ENCODE measurements around the gene SLC2A6.

The SLC2A6 gene

DNA sequence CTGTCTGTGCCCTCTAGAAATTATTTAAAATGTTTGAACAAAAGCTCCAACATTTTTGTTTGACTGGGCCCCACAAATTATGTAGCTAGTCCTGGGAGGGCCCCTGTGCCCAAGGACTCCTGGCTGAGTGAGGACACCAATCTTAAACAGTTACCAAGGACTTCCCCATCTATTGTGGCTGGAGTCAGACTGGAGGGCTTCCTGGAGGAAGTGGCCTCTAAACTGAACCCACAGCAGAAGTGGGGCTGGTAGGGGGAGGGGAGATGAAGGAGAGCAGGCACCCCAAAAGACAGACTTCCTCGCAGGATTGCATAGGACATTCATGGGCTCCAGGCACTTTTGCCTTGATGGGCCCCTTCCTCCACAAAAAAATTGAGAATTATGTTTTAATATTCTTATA, 48.7 kb downstream of the SLC2A6 start:
- no peak for DNase-seq

GRCh38 chr9:133429641-133430161, 49.2 kb downstream of the SLC2A6 start:
- no peak for DNase-seq

DNA sequence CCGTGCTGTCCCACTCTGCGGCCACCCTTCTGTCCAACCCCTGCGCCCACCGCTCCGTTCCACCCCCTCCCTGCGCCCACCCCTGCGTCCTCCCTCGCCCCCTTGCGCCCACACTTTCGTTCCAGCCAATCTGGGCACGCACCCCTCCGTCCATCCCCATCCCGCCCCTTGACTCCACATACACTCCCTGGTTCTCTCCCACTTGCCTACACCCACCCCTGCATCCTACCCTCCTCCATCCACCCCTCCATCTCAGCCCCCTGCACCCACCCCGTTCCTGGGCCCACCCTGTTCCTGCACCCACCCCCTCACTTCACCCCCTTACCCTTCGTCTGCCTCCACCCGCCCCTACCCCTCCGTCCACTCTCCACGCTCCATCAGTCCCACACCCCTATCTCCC, 49.7 kb downstream of the SLC2A6 start:
- no peak for DNase-seq

- no peak for DNase-seq
These were observed 50.2 kb downstream of the SLC2A6 start for GRCh38 chr9:133428617-133429101.

DNA sequence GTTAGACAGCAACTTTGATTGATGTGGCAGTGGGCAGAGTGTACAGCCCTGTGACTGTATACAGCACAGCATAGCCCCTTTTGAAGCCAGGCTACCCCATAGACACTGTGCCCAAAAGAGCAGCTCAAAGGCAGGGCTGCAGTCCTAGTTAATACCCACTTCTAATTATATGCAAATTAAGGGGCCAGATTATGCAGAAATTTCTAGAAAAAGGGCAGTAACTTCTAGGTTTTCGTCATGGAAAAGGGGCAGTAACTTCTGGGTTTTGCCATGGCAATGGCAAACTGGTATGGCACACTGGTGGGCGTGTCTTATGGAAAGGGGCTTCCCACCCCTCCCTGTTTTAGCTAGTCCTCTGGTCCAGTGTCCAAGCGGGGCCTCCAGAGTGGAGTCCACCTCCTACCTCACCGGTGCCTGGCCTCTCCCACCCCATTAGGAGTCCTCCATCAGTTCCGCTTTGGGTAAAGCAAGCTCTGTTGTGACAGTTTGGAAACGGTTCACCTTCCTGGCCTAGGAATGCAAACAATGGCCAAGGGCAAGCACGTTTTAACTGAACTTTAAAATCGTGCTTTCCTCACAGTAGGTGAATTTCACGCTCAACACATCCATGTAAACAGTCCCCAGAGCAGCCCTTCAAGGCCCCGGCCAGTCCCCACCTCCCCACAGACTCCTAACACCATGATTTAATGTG, 51.1 kb downstream of the SLC2A6 start:
- DNase-seq, result no peak

- DNase-seq, result no peak
These were observed 52.9 kb downstream of the SLC2A6 start for GRCh38 chr9:133426011-133426410.

GRCh38 chr9:133425049-133425632, 53.8 kb downstream of the SLC2A6 start:
- DNase-seq, result no peak

DNA sequence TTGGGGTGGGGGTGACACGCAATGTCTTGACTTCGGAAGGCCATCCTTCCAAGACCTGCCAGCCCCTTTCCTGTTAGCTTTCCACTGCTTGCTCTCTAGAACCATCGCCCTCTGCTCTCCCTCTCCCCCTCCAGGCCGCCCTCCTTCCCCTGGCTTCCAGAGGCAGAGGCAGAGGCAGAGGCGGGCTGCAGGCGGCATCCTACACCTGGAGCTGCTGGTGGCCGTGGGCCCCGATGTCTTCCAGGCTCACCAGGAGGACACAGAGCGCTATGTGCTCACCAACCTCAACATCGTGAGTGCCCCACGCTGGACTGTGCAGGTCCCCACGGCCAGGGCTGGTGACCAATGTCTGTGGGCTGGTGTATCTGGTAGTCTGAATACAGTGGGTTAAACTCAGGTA, 54.7 kb downstream of the SLC2A6 start:
- no peak for DNase-seq

DNA sequence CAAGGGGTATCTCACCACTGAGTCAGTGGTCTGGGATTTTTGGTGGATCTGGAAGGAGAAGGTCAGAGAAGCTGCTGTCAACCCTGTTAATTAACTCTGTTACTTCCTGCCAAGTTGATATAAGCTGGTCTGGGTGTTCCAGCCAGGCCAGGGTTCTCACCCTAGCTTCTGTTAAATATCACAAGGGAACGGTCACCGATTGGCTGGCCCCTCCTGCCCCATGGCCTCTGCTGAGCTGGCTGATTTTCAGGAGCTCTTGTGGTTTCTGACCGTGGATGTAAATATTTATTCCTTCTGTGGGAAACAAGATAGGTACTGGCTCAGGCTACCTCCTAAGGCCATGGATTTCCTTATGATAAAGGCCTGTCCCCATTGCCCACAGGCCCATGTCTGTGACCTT, 55.7 kb downstream of the SLC2A6 start:
- no peak for DNase-seq

DNA sequence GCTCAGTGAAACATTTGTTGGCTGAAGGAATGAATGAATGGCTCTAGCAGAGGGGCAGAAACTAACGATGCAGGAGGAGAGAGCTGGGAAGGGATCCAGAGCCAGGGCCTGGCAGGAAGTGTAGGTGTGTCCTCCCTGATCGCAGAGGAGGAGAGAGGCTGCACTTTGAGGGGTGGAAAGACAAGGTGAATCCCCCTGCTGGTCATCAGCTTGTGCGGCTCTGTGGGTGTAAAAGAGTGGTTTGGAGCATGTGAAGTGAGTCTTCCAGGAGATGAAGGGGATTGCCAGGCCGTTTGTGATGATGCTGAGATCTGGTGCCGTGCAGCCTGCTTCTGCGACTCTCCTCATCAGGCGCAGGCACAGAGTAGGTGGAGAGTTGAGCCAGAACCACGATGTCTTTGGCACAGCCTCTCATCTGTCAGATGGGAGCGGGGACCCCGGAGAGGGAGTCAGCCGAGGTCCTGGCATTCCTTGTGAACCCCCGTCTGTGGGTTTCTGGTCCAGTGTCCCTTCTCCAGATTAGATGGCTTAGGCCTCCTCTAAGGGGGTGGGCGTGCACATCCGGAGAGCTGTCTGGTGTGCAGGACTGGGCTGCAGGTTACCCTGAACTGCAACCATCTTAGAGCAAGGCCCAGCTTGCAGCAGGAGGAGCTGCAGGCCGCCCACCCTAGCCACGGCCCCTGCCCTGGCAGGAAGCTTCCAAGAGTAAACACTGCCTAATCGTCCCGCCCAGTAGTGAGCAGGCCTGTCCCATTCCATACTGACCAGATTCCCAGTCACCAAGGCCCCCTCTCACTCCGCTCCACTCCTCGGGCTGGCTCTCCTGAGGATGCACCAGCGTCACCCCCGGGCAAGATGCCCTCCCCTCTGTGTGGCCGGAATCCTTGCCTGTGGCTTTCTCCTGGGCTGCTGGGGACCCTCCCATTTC, 57.0 kb downstream of the SLC2A6 start, which contains the start of gene ADAMTS13:
TSS of gene ADAMTS13 (plus strand) at position 753 of the 928 bp plus-strand sequence. CDS start at position 830, 77 bp downstream.
- DNase-seq, result no peak

All from bone marrow (tissue), 2 donors.